ENCODE measurements around the gene CASZ1.

DNA sequence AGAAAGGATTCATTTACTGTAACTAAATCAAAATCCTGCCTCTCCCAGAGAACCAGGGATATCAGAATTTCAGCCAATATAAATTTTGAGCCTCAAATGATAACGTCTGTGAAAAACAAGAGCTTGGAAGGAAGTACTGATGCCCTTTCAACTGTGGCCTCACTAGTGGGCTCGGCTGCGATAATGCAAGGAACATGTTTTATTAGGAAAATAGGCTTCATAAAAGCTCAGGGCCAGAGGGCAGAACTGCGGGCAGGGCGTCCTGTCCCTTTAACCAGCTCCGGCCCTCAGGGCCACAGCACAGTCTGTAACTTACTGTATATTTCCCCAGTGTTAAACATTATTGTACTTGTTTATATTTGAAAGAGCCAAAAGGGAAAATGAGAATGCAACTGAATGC, 199.7 kb downstream of the CASZ1 start:
- TF ChIP-seq RUNX1 (IDR thresholded peaks at IDR 0.05; ENCODE audit: low read depth) (no peak), EZH2 (IDR thresholded peaks at IDR 0.05; ENCODE audit: borderline replicate concordance, low read depth, low read length) (no peak), CHD7 (IDR thresholded peaks at IDR 0.05; ENCODE audit: low read depth, low read length) (no peak), ZBED1 (IDR thresholded peaks at IDR 0.05) (no peak), HNRNPH1 (optimal IDR thresholded peaks at IDR 0.05; ENCODE audit: low read depth, low read length) (no peak)
- TF ChIP-seq, protein P1, sequence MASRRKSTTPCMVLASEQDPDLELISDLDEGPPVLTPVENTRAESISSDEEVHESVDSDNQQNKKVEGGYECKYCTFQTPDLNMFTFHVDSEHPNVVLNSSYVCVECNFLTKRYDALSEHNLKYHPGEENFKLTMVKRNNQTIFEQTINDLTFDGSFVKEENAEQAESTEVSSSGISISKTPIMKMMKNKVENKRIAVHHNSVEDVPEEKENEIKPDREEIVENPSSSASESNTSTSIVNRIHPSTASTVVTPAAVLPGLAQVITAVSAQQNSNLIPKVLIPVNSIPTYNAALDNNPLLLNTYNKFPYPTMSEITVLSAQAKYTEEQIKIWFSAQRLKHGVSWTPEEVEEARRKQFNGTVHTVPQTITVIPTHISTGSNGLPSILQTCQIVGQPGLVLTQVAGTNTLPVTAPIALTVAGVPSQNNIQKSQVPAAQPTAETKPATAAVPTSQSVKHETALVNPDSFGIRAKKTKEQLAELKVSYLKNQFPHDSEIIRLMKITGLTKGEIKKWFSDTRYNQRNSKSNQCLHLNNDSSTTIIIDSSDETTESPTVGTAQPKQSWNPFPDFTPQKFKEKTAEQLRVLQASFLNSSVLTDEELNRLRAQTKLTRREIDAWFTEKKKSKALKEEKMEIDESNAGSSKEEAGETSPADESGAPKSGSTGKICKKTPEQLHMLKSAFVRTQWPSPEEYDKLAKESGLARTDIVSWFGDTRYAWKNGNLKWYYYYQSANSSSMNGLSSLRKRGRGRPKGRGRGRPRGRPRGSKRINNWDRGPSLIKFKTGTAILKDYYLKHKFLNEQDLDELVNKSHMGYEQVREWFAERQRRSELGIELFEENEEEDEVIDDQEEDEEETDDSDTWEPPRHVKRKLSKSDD (conservative IDR thresholded peaks at IDR 0.05; ENCODE audit: low read length) = no peak
